Measurements from ENCODE around the gene ZFAND3. TPM values are rescaled to one million over a fixed set of nuclear protein-coding genes. Genes with fewer than 3 reads are reported as not detected.

ZFAND3 gene
- total and polyA plus RNA-seq, 2 experiments from 2014 or later: 16.9 to 28.2 TPM

- TF ChIP-seq REST (IDR thresholded peaks at IDR 0.05; ENCODE audit: unreplicated experiment) (no peak), POLR2AphosphoS5 (IDR thresholded peaks at IDR 0.05; ENCODE audit: low read depth) (no peak), NANOG (IDR thresholded peaks at IDR 0.05; ENCODE audit: borderline replicate concordance) (no peak)
Measured at GRCh38 chr6:38035478-38035877, 216.0 kb downstream of the ZFAND3 start (continued).

GRCh38 chr6:38039502-38039901 is 220.0 kb downstream of the ZFAND3 start:
- Histone ChIP-seq H2AFZ (no peak overlapping the region), H3K27ac (ENCODE audit: low read depth) (no peak overlapping the region), H3K79me2 (replicated peaks; ENCODE audit: insufficient read depth) (peaks cover 4% of the 10 kb centered on the region; the same call in 1 of the 2 replicates), H3F3A (replicated peaks; ENCODE audit: low read depth) (no peaks in the 10 kb centered on the region), H3K36me3 (ENCODE audit: insufficient read depth) (no peaks in the 10 kb centered on the region), H3K9me2 (ENCODE audit: insufficient read depth) (no peaks in the 10 kb centered on the region), H3K27me3 (ENCODE audit: insufficient read depth) (no peaks in the 10 kb centered on the region), H4K20me1 (replicated peaks; ENCODE audit: insufficient read depth) (no peaks in the 10 kb centered on the region; the same call in 1 of the 2 replicates), H3K4me3 (no peak overlapping the region), H3K4me1 (ENCODE audit: insufficient read depth) (no peaks in the 10 kb centered on the region; the same call in none of the 2 replicates), H3K4me2 (no peak overlapping the region)
- DNase-seq (ENCODE audit: low spot score): no peak
- Mint-ChIP-seq H3K27me3 (ENCODE audit: insufficient read depth, low read depth, poor library complexity) (no peaks in the 10 kb centered on the region), H3K36me3 (ENCODE audit: low read depth) (no peaks in the 10 kb centered on the region), H3K4me1 (peaks cover 20% of the 10 kb centered on the region), H3K9me3 (no peaks in the 10 kb centered on the region), H3K4me3 (no peak overlapping the region), H3K27ac (no peak overlapping the region)
- no peak for TF ChIP-seq EZH2 (IDR thresholded peaks at IDR 0.05; ENCODE audit: low read depth, unreplicated experiment)
- no peak for TF ChIP-seq ZNF114 (CRISPR knock-in tag; IDR thresholded peaks at IDR 0.05)
- TF ChIP-seq CREB1 (CRISPR knock-in tag; IDR thresholded peaks at IDR 0.05; ENCODE audit: low read depth): no peak
- no peak for TF ChIP-seq STAT1 (IDR thresholded peaks at IDR 0.05; ENCODE audit: unreplicated experiment)
- no peak for ATAC-seq

GRCh38 chr6:38040254-38040653 is 220.7 kb downstream of the ZFAND3 start:
- no peaks in the 10 kb centered on the region for H3K27me3 Mint-ChIP-seq (ENCODE audit: insufficient read depth, low read depth, poor library complexity)
- H3K9me2 ChIP-seq (ENCODE audit: insufficient read depth): no peaks in the 10 kb centered on the region
- no peak overlapping the region for H2AFZ ChIP-seq
- no peaks in the 10 kb centered on the region for H3F3A ChIP-seq (replicated peaks; ENCODE audit: low read depth)
- no peak overlapping the region for H3K27ac Mint-ChIP-seq
- H3K79me2 ChIP-seq (replicated peaks; ENCODE audit: insufficient read depth): peaks cover 6% of the 10 kb centered on the region; the same call in 1 of the 2 replicates
- H4K20me1 ChIP-seq (replicated peaks; ENCODE audit: insufficient read depth): no peaks in the 10 kb centered on the region; the same call in 1 of the 2 replicates
- no peaks in the 10 kb centered on the region; the same call in 1 of the 2 replicates for H3K4me1 ChIP-seq (ENCODE audit: insufficient read depth)
- no peak overlapping the region for H3K27ac ChIP-seq (ENCODE audit: low read depth)
- H3K4me1 Mint-ChIP-seq: peaks cover 18% of the 10 kb centered on the region
- no peaks in the 10 kb centered on the region for H3K36me3 ChIP-seq (ENCODE audit: insufficient read depth)
- H3K9me3 Mint-ChIP-seq: no peaks in the 10 kb centered on the region
- no peak for DNase-seq (ENCODE audit: low spot score)
- no peaks in the 10 kb centered on the region for H3K36me3 Mint-ChIP-seq (ENCODE audit: low read depth)
- no peak overlapping the region for H3K4me3 Mint-ChIP-seq
- H3K27me3 ChIP-seq (ENCODE audit: insufficient read depth): no peaks in the 10 kb centered on the region
- H3K4me2 ChIP-seq: no peak overlapping the region
- no peak overlapping the region for H3K4me3 ChIP-seq
- ATAC-seq: no peak
- TF ChIP-seq ZNF462 (CRISPR knock-in tag; IDR thresholded peaks at IDR 0.05) (no peak), ETS1 (IDR thresholded peaks at IDR 0.05) (no peak), POLR2AphosphoS5 (IDR thresholded peaks at IDR 0.05; ENCODE audit: low read depth) (no peak), ZNF114 (CRISPR knock-in tag; IDR thresholded peaks at IDR 0.05) (no peak)

Data from GM23338 (cell line).